CD8-positive, alpha-beta memory T cell (primary cell): Measurements from ENCODE around the gene MARVELD2. TPM values are rescaled to one million over a fixed set of nuclear protein-coding genes. Genes with fewer than 3 reads are reported as not detected.
"Not testable (repeated sequence)": the region's sequence is repeated elsewhere in the genome, so short reads cannot be mapped to it uniquely, and the experiment has no call there.

Experiments used
- CTCF ChIA-PET: fragments of 350-600 bp; sonication (Branson Sonifier 250); formaldehyde crosslinking; loops from one replicate; lab custom pipeline; 2021; ENCODE audit warnings: antibody characterized with exemption; lab: Charles Lee
- POLR2A ChIA-PET: fragments of 350-600 bp; sonication (Branson Sonifier 250); formaldehyde crosslinking; loops from one replicate; lab custom pipeline; 2021; ENCODE audit warnings: antibody characterized with exemption; lab: Charles Lee
- DNase-seq, 5 donors: peaks; one replicate each; pipeline versions ENCODE4 v3.0.0 to v3.0.0-alpha.2; 2020 to 2022; ENCODE audit warnings: mixed read lengths in 1 of 5
- H3K27ac ChIP-seq: one replicate; pipeline ENCODE4 v1.7.0; 2013; ENCODE audit warnings: low read depth, mild to moderate bottlenecking, low read length, moderate library complexity
- H3K27me3 ChIP-seq: 2 replicates; pipeline ENCODE4 v1.7.0; 2013; ENCODE audit warnings: low read length, mild to moderate bottlenecking; ENCODE audit not compliant: insufficient read depth, poor library complexity, severe bottlenecking
- H3K36me3 ChIP-seq: 2 replicates; pipeline ENCODE4 v1.7.0; 2013; ENCODE audit warnings: mild to moderate bottlenecking, low read length, moderate library complexity; ENCODE audit not compliant: insufficient read depth
- H3K4me1 ChIP-seq: 2 replicates; pipeline ENCODE4 v1.7.0; 2013; ENCODE audit warnings: mild to moderate bottlenecking, low read length, moderate library complexity; ENCODE audit not compliant: insufficient read depth
- H3K4me3 ChIP-seq: 2 replicates; pipeline ENCODE4 v1.7.0; 2013; ENCODE audit warnings: mild to moderate bottlenecking, low read length
- H3K9me3 ChIP-seq: 2 replicates; pipeline ENCODE4 v1.7.0; 2013; ENCODE audit warnings: mild to moderate bottlenecking, low read length
- H3K27ac Mint-ChIP-seq, 8 donors: one replicate each; pipeline ENCODE4 v1.8.0; 2020 to 2021; ENCODE audit warnings: mixed read lengths in 8 of 8, mild to moderate bottlenecking in 6 of 8, inconsistent platforms in 3 of 8, moderate library complexity in 3 of 8
- H3K27me3 Mint-ChIP-seq, 2 donors: one replicate each; pipeline ENCODE4 v1.8.0; 2020 to 2021; ENCODE audit warnings: mixed read lengths in 2 of 2, mild to moderate bottlenecking in 1 of 2, moderate library complexity in 1 of 2
- H3K36me3 Mint-ChIP-seq, 3 donors: one replicate each; pipeline ENCODE4 v1.8.0; 2020 to 2021; ENCODE audit warnings: mixed read lengths in 3 of 3, inconsistent platforms in 1 of 3, mild to moderate bottlenecking in 1 of 3
- H3K4me1 Mint-ChIP-seq, 3 donors: one replicate each; pipeline ENCODE4 v1.8.0; 2020 to 2021; ENCODE audit warnings: mixed read lengths in 3 of 3, inconsistent platforms in 1 of 3, mild to moderate bottlenecking in 1 of 3
- H3K4me3 Mint-ChIP-seq, 7 donors: one replicate each; pipeline ENCODE4 v1.8.0; 2020 to 2021; ENCODE audit warnings: mixed read lengths in 7 of 7, mild to moderate bottlenecking in 6 of 7, moderate library complexity in 4 of 7, inconsistent platforms in 2 of 7
- H3K9me3 Mint-ChIP-seq, 5 donors: one replicate each; pipeline ENCODE4 v1.8.0; 2020 to 2022; ENCODE audit warnings: mixed read lengths in 5 of 5, mild to moderate bottlenecking in 3 of 5, moderate library complexity in 2 of 5, inconsistent platforms in 1 of 5
- polyA plus RNA-seq: library from polyadenylated mRNA; unstranded; fragments of 300-500 nt; fragmentation: Illumina TruSeq; gene quantifications from one replicate; pipeline ENCODE4 v1.2.3, GENCODE V29; 2021
- total RNA-seq, 2 experiments: library from RNA; stranded (reverse); gene quantifications; one replicate each; pipeline ENCODE4 v1.2.3, GENCODE V29; 2021

The MARVELD2 gene
- total and polyA plus RNA-seq, 3 experiments from 2014 or later, result 0.39 to 1.4 (median 0.40) TPM

GRCh38 chr5:69451941-69452647, 37.2 kb downstream of the MARVELD2 start:
- Histone ChIP-seq H3K36me3 (no peaks in the 10 kb centered on the region), H3K27me3 (no peaks in the 10 kb centered on the region), H3K27ac (no peak overlapping the region), H3K9me3 (no peaks in the 10 kb centered on the region), H3K4me3 (no peak overlapping the region), H3K4me1 (no peaks in the 10 kb centered on the region)
- ChIA-PET CTCF (no interaction called here), POLR2A (no interaction called here)
- Mint-ChIP-seq H3K27ac (no peak overlapping the region), H3K4me1 (no peaks in the 10 kb centered on the region), H3K4me3 (no peak overlapping the region), H3K27me3 (peaks cover 9 to 17% of the 10 kb centered on the region in 2 donors), H3K9me3 (peaks cover 0 to 4% (median 3%) of the 10 kb centered on the region in 5 donors), H3K36me3 (no peaks in the 10 kb centered on the region)
- no peak for DNase-seq

GRCh38 chr5:69453487-69453886, 38.6 kb downstream of the MARVELD2 start:
- H3K4me3 ChIP-seq, H3K4me3 Mint-ChIP-seq, H3K27ac Mint-ChIP-seq, H3K4me1 Mint-ChIP-seq, H3K9me3 Mint-ChIP-seq, H3K9me3 ChIP-seq, H3K4me1 ChIP-seq, POLR2A ChIA-PET, H3K27ac ChIP-seq, H3K27me3 ChIP-seq, DNase-seq, CTCF ChIA-PET, H3K36me3 ChIP-seq, H3K36me3 Mint-ChIP-seq: not testable (repeated sequence)
- H3K27me3 Mint-ChIP-seq, result peaks cover 11 to 18% of the 10 kb centered on the region in 2 donors

- peaks cover 0 to 5% (median 0%) of the 10 kb centered on the region in 3 donors for H3K36me3 Mint-ChIP-seq
- Histone ChIP-seq H3K27ac (no peak overlapping the region), H3K27me3 (no peaks in the 10 kb centered on the region), H3K9me3 (no peaks in the 10 kb centered on the region), H3K36me3 (no peaks in the 10 kb centered on the region), H3K4me3 (no peak overlapping the region), H3K4me1 (no peaks in the 10 kb centered on the region)
- no peak overlapping the region for H3K27ac Mint-ChIP-seq
- peaks cover 0 to 6% (median 3%) of the 10 kb centered on the region in 5 donors for H3K9me3 Mint-ChIP-seq
- ChIA-PET CTCF (no interaction called here), POLR2A (no interaction called here)
- no peak overlapping the region for H3K4me3 Mint-ChIP-seq
- peaks cover 13 to 27% of the 10 kb centered on the region in 2 donors for H3K27me3 Mint-ChIP-seq
- no peaks in the 10 kb centered on the region for H3K4me1 Mint-ChIP-seq
- no peak for DNase-seq
These were observed 39.7 kb downstream of the MARVELD2 start for GRCh38 chr5:69454460-69455249.

- H3K4me1 ChIP-seq, H3K9me3 Mint-ChIP-seq, H3K36me3 ChIP-seq, DNase-seq, H3K27ac Mint-ChIP-seq, H3K27me3 ChIP-seq, H3K9me3 ChIP-seq, POLR2A ChIA-PET, H3K36me3 Mint-ChIP-seq, H3K27ac ChIP-seq, CTCF ChIA-PET, H3K4me3 ChIP-seq, H3K4me1 Mint-ChIP-seq, H3K4me3 Mint-ChIP-seq: not testable (repeated sequence)
- peaks cover 11 to 23% of the 10 kb centered on the region in 2 donors for H3K27me3 Mint-ChIP-seq
These were observed 40.6 kb downstream of the MARVELD2 start for GRCh38 chr5:69455428-69455988.

GRCh38 chr5:69462170-69462569, 47.3 kb downstream of the MARVELD2 start:
- Mint-ChIP-seq H3K36me3 (peaks cover 0 to 5% (median 0%) of the 10 kb centered on the region in 3 donors), H3K9me3 (peaks cover 0 to 4% (median 0%) of the 10 kb centered on the region in 5 donors), H3K27ac (no peak overlapping the region), H3K27me3 (peaks cover 4 to 10% of the 10 kb centered on the region in 2 donors), H3K4me1 (no peaks in the 10 kb centered on the region), H3K4me3 (no peak overlapping the region)
- Histone ChIP-seq H3K4me3 (no peak overlapping the region), H3K27me3 (no peaks in the 10 kb centered on the region), H3K27ac (no peak overlapping the region), H3K9me3 (no peaks in the 10 kb centered on the region), H3K36me3 (no peaks in the 10 kb centered on the region), H3K4me1 (no peaks in the 10 kb centered on the region)
- ChIA-PET POLR2A (no interaction called here), CTCF (no interaction called here)
- no peak for DNase-seq

- POLR2A ChIA-PET, CTCF ChIA-PET, H3K4me1 ChIP-seq, H3K27ac ChIP-seq, DNase-seq, H3K4me3 ChIP-seq, H3K4me1 Mint-ChIP-seq, H3K9me3 Mint-ChIP-seq, H3K9me3 ChIP-seq, H3K27me3 ChIP-seq, H3K36me3 Mint-ChIP-seq, H3K36me3 ChIP-seq, H3K4me3 Mint-ChIP-seq, H3K27me3 Mint-ChIP-seq, H3K27ac Mint-ChIP-seq: not testable (repeated sequence)
These were observed 51.5 kb downstream of the MARVELD2 start for GRCh38 chr5:69466375-69466774.

GRCh38 chr5:69467442-69468225, 52.7 kb downstream of the MARVELD2 start:
- Mint-ChIP-seq H3K36me3 (no peaks in the 10 kb centered on the region), H3K27ac (no peak overlapping the region), H3K4me1 (no peaks in the 10 kb centered on the region), H3K4me3 (no peak overlapping the region), H3K9me3 (peaks cover 0 to 2% (median 0%) of the 10 kb centered on the region in 5 donors), H3K27me3 (no peaks in the 10 kb centered on the region)
- ChIA-PET CTCF (no interaction called here), POLR2A (no interaction called here)
- Histone ChIP-seq H3K27ac (no peak overlapping the region), H3K36me3 (no peaks in the 10 kb centered on the region), H3K9me3 (no peaks in the 10 kb centered on the region), H3K27me3 (no peaks in the 10 kb centered on the region), H3K4me1 (no peaks in the 10 kb centered on the region), H3K4me3 (no peak overlapping the region)
- DNase-seq, result no peak
